ENCODE results near the gene MRPS18A. TPM values are rescaled to one million over a fixed set of nuclear protein-coding genes. Genes with fewer than 3 reads are reported as not detected.
"Not testable (repeated sequence)": the region's sequence is repeated elsewhere in the genome, so short reads cannot be mapped to it uniquely, and the experiment has no call there.

MRPS18A gene
- total RNA-seq, 1 donor from 2014 or later, result 23.1 TPM

DNA sequence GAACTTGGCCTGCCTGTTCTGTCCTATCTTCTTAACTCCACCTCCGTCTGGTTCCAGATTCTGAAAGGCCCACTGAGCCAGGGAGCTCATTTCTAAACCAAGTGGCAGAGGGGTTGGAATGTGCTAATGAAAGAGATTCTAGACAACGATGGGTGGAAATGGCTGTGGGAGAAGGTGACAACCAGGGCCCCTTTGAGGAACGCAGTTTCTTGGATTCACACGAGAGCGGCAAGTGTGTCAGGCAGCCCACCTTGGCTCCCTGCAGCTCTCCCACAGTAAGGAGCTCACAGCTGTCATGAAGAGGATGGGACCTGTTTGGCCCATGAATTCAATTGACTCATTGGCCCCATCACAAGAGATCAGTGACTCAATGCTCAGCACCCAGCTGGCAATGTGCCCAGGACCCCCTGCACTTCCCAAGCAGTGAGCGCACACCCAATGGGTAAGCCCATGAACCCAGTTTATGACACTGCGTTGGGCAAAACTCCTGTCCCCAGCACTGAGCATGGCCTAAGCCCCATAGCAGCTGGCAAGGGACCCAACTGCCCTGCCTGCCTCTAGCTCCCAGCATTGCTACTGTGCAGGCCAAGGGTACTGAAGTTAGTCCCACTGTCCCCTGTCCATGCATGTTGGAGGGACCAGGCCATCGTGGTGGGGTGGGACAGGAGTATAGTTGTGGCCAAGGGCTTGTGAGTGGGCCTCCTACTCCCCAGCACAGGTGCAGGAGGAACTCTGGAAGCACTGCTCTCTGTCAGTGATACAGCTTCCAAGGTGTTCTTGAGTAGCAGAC is 16.4 kb downstream of the MRPS18A start:
- no peak for DNase-seq (ENCODE audit: low spot score)

DNA sequence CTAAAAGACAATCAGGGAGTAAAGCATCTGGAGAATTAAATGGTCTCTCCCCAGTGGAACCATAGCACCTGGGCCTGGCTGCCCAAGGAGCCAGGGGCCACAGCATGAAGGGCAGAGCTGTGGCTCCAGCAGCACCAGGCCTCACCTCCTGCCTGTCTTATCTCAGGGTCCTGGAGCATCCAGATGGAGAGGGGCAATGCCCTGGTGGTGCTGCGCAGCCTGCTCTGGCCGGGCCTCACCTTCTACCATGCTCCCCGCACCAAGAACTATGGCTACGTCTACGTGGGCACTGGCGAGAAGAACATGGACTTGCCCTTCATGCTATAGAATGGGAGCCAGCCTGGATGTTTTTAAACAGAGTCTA is 17.0 kb downstream of the MRPS18A start:
- no peak for DNase-seq (ENCODE audit: low spot score)

DNA sequence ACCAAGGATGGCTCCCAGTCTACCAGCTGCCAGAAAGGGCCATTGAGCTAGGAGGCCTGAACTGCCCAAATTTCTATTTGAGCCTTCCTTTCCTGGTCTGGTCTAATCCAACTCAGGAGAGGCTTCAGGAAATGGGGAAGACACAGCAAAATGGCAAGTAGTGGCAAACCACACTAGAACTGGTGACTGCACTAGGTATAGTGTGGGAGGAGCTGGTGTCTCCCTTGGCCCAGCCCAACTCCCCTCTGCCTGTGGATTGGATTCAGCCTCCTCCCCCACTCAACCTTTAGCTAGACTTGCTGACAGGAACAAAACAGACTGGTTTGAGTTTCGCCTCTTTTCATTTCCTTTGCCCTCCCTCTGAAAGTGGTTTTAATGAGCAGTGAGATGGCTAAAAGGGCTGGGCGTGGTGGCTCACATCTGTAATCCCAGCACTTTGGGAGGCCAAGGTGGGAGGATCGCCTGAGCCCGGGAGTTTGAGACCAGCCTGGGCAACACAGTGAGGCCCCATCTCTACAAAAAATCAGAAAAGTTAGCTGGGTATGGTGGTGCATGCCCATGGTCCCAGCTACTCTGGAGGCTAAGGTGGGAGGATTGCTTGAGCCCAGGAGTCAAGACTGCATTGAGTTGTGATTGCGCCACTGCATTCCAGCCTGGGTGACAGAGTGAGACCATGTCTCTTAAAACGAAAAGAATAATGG is 17.5 kb downstream of the MRPS18A start:
- DNase-seq (ENCODE audit: low spot score), result peak; percentile 82

DNA sequence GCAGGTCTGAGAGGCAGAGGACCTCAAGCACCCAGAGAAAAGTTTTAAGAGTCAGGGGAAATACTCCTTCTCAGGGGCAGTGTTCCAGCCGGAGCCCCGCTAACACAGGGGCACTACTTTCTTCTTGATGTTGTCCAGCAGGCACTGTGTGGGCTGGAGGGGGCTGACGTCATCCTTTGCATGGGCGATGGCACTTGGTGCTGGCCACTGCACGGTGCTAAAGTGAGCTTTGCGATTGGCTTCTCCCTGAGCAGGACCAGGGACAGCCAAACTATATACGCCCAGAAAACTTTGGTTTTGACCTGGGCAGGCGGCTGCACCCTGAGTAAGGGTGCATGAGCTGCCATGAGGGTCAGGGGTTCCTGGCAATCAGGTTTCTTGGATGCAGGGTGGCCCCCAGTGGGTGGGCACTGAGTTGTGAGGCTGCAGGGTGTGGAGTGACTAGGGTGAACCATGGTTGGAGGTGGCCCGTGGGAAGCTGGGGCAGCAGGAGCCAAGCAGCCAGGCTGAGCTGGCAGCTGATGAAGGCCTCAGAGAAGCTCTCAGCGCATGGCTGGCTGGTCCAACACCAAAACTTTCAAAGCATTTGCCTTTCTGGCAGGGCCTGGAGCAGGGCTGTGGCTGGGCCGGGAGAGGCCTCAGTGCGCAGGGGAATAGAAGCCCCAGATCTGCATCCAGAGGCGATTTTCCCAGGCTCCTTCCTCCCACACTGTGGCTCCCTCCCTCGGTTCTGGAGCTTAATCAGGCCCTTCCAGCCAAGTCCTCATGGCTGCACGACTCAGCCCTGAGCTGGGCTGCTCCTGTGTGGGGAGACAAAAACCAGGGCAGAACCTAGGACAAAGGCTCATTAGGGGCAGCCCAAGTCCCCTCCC is 18.3 kb downstream of the MRPS18A start:
- DNase-seq (ENCODE audit: low spot score), result peak; percentile 70

DNA sequence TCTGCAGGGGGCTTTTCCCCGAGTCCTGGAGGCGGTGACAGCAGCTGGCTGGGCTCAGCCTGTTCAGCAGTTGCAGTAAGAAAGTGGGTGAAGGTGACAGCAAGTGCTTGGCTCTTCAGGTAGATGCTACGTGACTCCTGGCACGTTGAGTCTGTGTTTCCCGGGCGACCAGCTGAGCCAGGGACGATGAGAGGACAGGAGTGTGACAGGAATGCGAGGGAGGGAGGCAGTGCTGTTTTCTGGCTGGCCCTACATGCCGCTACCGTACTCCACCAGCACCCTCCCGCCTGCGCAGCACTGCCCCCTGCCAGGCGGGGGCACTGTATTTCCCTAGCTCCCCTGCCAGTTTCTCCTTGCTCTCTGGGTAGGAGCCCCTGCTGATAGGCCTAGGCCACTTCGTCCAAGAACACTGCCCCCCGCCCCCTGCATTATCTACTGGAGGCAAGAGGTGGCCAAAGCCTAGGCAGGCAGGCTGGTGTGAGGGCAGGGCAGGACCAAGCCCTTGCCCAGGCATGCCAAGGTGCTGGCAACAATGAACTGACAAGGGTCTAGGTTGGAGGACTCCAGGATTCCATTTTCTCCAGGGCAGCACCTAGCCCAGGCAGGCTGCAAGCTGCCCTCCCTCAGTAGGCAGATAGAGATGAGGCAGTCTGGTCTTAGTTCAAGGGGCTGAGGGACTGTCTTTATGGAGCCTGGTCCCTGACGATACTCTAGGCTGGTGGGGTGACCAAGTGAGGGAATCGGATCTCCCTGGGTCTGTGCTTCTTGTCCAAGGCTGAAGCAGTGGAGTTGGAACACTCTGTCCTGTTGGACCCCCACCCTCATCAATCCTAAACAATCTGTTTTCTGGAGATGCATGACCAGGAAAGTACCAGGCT is 19.2 kb downstream of the MRPS18A start:
- DNase-seq (ENCODE audit: low spot score), result peak; percentile 86

DNA sequence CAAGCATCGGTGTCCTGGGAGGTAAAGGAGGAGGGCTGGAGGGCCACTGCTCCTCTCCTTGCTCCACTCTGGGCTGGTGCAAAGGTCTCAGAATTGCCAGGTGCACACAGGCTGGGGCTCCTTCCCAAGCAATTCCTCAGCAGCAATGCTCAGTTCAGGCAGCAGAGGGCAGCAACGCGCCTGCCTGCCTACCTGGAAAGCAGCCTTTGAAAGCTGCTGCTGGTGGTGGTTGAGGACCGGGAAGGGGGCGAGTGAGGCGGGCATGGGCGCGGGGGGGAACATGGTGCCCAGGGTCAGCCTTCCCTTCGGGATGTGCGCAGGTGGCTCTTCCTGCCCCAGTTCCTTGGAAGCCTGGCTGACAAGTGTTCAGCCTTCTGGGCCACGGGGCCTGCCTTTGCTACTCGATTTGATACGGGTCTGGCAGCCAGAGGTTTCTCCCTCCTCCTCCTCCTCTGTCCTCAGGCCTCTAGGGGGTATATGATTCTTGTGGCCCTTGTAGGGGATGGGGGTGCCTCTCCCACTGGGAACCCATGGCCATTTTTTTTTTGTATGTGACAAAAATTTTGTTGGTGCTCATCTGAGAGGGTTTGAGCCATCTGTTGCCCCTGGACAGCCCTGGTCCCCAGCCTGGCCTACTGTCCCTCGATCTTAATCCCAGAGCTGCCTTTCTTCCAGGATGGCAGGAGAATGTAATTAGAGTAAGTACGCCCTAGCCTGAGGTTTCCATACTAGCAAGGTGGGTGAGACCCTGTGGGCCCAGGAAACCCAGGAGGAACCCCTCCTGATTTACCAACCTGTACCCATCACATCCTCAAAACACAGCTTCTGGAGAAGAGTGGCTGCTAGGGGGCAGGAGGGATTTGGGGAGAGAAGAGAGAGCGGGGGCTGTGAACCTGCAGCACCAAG is 20.1 kb downstream of the MRPS18A start:
- DNase-seq (ENCODE audit: low spot score), result peak; percentile 88

DNA sequence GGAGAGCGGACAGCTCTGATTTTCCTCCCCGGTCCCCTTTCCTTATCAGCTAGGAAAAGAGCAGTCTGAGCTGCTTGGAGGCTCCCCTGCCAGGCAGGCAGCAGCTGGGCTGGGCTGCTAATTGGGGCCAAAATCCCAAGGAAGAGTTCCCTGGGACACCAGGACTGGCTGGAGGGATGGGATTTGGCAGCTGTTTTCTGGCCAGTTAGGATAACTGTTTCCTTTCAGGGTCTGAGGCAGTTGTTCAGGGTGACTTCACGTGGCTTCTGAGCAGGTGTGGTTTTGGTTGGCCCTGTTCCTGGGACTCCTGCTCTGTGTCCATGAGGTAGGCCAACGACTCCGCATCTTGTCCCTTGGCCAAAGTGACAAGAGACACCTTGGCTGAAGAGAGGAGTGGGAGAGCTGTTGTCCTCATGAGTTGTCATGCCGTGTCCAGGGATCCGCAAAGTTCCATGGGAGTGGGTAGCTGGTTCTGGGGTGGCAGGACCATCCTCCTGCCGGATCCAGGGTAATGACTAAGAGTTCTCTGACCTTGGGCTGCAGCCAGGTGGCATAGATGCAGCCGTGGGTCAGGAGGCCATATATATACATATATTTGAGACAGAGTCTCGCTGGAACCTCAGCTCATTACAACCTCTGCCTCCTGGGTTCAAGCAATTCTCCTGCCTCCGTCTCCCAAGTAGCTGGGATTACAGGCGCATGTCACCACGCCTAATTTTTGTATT is 21.2 kb downstream of the MRPS18A start:
- DNase-seq (ENCODE audit: low spot score), result no peak

DNA sequence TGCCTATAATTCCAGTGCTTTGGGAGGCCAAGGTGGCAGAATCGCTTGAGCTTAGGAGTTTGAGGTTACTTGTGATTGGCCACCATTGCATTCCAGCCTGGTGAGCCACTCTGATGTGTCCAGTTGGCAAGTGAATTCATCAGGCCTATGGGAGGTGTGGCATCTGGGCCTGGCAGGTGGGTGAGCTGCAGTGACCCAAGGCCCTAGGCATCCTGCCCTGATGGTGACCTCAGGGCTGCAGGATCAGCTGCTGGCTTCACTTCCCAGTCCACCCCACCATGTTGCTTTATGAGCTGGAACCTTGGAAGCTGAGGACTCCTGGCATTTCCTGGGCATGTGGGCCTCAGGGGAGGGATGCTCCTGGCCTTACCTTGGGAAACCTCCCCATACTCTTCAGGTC is 22.2 kb downstream of the MRPS18A start:
- DNase-seq (ENCODE audit: low spot score), result no peak

DNA sequence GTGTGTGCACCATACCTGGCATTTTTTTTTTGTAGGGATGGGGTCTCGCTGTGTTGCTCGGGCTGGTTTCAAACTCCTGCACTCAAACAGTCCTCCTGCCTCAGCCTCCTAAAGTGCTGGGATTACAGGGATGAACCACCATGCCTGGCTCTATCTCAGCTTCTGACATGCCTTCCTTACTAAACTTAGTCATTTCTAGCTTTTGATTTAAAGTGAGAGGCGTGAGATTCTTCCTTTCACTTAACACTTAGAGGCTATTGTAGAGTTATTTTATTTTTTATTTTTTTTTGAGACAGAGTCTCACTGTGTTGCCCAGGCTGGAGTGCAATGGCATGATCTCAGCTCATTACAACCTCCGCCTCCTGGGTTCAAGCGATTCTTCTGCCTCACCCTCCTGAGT is 24.6 kb downstream of the MRPS18A start:
- DNase-seq (ENCODE audit: low spot score), result not testable (repeated sequence)

DNA sequence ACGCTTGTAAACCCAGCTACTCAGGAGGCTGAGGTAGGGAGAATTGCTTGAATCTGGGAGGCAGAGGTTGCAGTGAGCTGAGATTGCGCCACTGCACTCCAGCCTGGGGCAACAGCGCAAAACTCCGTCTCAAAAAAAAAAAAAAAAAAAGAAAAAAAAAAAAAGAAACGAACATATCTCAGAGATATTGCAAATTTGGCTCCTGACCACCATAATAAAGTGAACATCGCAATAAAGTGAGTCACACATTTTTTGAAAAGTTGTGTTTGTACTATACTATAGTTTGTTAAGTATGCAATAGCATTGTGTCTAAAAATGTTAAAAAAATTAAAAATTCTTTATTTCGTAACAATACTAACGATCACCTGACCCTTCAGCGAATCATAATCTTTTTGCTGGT is 29.4 kb downstream of the MRPS18A start:
- DNase-seq (ENCODE audit: low spot score), result no peak

DNA sequence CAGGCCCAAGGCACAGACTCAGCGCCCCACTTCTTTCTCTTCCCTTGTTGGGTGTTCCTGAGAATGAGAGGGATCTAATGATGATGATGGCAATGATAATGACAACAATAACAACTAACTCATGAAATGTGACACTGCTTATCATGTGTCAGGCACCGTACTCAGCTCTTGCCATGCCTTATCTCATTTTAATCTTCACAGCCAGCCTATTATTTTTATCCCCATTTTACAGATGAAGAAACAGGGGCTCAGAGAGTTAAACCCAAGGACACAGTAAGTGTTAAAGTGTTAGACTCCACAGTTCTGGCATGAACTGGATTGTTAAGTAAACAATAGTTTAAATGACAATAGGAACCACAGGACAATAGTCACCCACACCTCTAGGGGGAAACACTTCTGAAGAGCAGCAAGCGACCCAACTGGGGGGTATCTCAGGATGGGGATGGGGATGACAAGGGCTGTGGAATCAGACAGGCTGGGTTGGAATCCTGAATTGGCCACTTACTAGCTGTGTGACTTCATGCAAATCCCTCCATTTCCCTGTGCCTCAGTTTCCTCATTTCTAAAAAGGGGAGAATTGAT is 30.3 kb downstream of the MRPS18A start:
- no peak for DNase-seq (ENCODE audit: low spot score)

DNA sequence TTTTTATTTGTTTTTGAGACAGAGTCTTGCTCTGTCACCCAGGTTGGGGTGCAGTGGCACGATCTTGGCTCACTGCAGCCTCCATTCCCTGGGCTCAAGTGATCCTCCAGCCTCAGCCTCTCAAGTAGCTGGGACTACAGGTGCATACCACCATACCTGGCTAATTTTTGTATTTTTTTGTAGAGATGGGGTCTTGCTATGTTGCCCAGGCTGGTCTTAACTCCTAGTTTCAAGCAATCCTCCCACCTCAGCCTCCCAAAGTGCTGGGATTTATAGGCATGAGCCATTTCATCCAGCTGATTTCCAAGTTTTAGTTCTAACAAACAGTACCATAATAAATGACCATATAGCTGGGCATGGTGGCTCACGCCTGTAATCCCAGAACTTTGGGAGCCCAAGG is 34.8 kb downstream of the MRPS18A start:
- DNase-seq (ENCODE audit: low spot score), result not testable (repeated sequence)

DNA sequence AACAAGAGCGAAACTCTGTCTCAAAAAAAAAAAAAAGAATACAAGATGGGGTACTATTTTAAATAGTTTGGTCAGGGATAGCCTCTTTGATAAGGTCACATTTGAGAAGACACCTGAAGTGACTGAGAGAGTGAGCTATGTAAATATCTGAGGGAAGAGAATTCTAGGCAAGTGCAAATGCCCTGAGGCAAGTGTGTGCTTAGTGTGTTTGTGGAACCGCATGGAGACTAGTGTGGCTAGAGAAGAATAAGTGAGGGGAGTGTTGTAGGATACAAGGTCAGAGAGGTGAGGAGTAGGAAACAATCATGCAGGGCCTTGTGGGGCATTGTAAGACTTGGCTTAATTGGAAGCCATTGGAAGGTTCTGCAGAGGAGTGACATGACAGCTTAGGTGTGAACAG is 39.3 kb downstream of the MRPS18A start:
- no peak for DNase-seq (ENCODE audit: low spot score)

DNA sequence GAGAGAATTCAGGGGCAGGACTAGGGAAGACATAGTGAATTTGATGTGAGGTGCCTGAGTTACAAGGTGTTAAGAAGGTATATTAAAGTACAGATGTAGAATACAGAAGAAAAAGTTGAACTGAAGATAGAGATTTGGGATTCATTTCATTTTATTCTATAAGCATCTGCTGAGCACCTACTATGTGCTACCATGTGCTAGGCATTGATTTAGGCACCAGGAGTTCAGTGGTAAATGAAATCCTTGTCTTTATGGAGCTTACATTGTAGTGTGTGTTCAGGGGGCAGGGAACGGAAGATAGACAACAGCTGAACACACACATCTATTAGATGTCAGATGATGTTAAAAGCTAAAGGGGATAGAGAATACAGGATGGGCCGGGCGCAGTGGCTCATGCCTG is 40.0 kb downstream of the MRPS18A start:
- no peak for DNase-seq (ENCODE audit: low spot score)

DNA sequence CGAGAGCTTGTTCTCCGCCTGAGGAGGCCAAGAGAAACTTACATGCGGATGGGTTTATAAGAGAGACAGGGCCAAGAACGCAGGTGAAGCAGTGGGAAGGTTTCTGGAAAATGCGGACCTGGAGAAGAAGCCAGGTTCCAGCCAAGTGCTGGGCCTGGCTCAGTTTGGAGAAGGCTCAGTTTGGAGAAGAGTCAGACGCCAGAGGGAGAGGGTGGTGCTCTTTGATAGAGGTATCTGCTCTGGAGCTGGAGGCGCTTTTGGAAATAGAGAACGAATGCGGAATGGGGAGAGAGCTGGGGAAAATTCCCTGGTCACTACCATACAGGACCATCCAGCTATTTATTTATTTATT is 42.0 kb downstream of the MRPS18A start:
- DNase-seq (ENCODE audit: low spot score), result no peak

DNA sequence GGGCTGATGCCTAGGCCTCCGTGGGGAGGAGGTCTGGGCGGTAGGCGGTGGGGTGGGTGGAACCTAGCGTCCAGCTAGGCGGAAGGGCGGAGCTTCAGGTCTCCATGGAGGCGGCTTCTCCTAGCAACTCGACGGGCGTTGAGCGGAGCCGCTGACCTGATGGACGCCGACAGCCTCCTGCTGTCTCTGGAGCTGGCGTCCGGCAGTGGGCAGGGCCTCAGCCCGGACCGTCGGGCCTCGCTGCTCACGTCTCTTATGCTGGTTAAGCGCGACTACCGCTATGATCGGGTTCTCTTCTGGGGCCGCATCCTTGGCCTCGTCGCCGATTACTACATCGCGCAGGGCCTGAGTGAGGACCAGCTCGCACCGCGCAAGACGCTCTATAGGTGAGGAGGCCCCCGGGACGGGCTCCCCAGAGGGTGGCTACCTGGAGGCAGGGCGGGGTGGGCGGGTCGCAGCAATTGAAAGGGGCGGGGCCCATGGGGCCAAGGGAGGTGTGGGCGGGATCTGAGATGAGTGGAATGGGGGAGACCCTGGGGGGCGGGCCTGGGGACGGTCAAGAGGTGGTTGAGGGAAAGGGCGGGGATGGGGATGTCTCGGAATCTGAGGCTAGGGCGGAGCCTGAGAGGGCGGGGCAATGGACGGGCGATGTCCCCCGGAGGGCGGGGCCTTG is 42.5 kb downstream of the MRPS18A start, which contains the start of gene RSPH9:
RSPH9 (plus strand) TSS at position 97 of the 673 bp plus-strand sequence; CDS start at position 160, 63 bp downstream.
- peak; percentile 90 for DNase-seq (ENCODE audit: low spot score)

DNA sequence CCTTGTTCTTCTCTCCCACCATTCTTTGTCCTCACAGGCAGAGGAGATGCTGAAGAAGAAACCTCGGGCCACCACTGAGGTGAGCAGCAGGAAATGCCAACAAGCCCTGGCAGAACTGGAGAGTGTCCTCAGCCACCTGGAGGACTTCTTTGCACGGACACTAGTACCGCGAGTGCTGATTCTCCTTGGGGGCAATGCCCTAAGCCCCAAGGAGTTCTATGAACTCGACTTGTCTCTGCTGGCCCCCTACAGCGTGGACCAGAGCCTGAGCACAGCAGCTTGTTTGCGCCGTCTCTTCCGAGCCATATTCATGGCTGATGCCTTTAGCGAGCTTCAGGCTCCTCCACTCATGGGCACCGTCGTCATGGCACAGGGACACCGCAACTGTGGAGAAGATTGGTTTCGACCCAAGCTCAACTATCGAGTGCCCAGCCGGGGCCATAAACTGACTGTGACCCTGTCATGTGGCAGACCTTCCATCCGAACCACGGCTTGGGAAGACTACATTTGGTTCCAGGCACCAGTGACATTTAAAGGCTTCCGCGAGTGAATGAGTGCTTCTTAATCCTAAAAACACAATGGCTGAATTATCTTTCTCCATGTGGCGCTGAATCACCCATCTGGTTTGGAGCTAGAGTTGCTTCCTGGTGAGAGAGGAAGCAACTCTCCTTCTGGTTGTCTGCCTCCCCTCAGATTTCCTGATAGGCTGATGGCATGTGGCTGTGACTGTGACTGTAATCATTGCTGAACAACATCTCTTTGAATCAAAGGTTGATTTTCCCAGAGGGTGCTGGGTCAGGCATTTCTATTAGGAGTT is 47.4 kb downstream of the MRPS18A start:
- no peak for DNase-seq (ENCODE audit: low spot score)

DNA sequence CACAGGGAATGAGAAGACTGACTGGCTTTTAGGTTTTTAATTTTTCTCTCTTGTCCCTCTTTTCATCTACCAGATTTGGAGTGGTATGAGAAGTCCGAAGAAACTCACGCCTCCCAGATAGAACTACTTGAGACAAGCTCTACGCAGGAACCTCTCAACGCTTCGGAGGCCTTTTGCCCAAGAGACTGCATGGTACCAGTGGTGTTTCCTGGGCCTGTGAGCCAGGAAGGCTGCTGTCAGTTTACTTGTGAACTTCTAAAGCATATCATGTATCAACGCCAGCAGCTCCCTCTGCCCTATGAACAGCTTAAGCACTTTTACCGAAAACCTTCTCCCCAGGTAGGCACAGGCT is 51.3 kb downstream of the MRPS18A start:
- DNase-seq (ENCODE audit: low spot score), result no peak
